Neural progenitor cell (in vitro differentiated cells): Measurements from ENCODE around the gene APOL3.

Source experiments
- EZH2 ChIP-seq: fragments of 200-600 bp; sonication (generic); IDR thresholded peaks from 2 replicates; pipeline ENCODE4 v1.6.1; 2017; ENCODE audit warnings: antibody characterized with exemption, mild to moderate bottlenecking, moderate library complexity
- EZH2phosphoT487 ChIP-seq: fragments of 200-600 bp; sonication (generic); IDR thresholded peaks from 2 replicates; pipeline ENCODE4 v1.6.1; 2017; ENCODE audit warnings: antibody characterized with exemption
- TF ChIP-seq, protein P1 (sequence below): fragments of 200-600 bp; sonication (generic); IDR thresholded peaks from 2 replicates; pipeline ENCODE4 v1.5.1; 2017; ENCODE audit warnings: antibody characterized with exemption, mild to moderate bottlenecking

DNA sequence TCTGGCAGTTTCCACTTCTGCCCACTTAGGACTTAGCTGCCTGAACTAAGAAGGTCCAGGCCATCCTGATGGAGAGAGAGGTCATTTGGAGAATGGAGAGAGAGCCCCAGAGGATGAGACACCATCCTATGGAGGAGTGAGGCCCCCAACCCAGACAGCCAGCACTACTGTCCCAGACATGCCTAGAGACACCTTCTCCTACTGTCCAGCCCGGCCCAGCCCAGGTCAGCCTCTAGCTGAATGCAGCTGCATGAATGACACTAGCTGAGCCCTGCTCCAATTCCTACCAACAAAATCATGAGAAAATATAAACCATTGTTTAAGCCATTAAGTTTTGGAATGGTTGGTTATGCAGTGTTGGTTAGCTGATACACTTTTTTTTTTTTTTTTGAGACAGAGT is 47.4 kb downstream of the APOL3 start:
- TF ChIP-seq, protein P1, sequence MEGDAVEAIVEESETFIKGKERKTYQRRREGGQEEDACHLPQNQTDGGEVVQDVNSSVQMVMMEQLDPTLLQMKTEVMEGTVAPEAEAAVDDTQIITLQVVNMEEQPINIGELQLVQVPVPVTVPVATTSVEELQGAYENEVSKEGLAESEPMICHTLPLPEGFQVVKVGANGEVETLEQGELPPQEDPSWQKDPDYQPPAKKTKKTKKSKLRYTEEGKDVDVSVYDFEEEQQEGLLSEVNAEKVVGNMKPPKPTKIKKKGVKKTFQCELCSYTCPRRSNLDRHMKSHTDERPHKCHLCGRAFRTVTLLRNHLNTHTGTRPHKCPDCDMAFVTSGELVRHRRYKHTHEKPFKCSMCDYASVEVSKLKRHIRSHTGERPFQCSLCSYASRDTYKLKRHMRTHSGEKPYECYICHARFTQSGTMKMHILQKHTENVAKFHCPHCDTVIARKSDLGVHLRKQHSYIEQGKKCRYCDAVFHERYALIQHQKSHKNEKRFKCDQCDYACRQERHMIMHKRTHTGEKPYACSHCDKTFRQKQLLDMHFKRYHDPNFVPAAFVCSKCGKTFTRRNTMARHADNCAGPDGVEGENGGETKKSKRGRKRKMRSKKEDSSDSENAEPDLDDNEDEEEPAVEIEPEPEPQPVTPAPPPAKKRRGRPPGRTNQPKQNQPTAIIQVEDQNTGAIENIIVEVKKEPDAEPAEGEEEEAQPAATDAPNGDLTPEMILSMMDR = no peak
- TF ChIP-seq EZH2 = no peak
- TF ChIP-seq EZH2phosphoT487 = no peak
